HEK293 (cell line): ENCODE measurements around the gene ERCC6.

Source experiments
- CTCF ChIA-PET: fragments of 350-600 bp; formaldehyde crosslinking; extraction: SDS; loops from one replicate; lab custom pipeline; 2021; ENCODE audit warnings: antibody characterized with exemption; lab: Yijun Ruan, JAX
- POLR2A ChIA-PET: fragments of 300-600 bp; formaldehyde crosslinking; extraction: SDS; loops from one replicate; lab custom pipeline; 2020; ENCODE audit warnings: antibody characterized with exemption, inconsistent platforms; lab: Yijun Ruan, JAX
- H3K27ac ChIP-seq: fragments of 200-500 bp; sonication (Bioruptor generic); 2 replicates; pipeline ENCODE4 v1.5.1; 2014; ENCODE audit warnings: low read depth, low read length, control low read depth, inconsistent platforms; ENCODE audit errors: extremely low read depth
- H3K36me3 ChIP-seq, 2 experiments: fragments of 200-500 bp in 1 of 2; sonication (Bioruptor generic) in 1 of 2; 1 replicate in 1 of 2; 2 replicates in 1 of 2; pipeline ENCODE4 v1.5.1; 2014 to 2017; ENCODE audit warnings: inconsistent platforms in 2 of 2, low read length in 2 of 2; ENCODE audit not compliant: control insufficient read depth in 2 of 2, insufficient read depth in 1 of 2
- H3K4me1 ChIP-seq: fragments of 200-500 bp; sonication (Bioruptor generic); 2 replicates; pipeline ENCODE4 v1.5.1; 2014; ENCODE audit warnings: mild to moderate bottlenecking, low read length, inconsistent platforms; ENCODE audit not compliant: control insufficient read depth, insufficient read depth
- H3K4me3 ChIP-seq: 2 replicates; pipeline ENCODE4 v1.5.1; 2011; ENCODE audit warnings: low read depth, mild to moderate bottlenecking, control low read depth, low read length, moderate library complexity
- H3K9me3 ChIP-seq: fragments of 200-500 bp; sonication (Bioruptor generic); 2 replicates; pipeline ENCODE4 v1.5.1; 2014; ENCODE audit warnings: low read depth, low read length, inconsistent platforms; ENCODE audit not compliant: control insufficient read depth, insufficient read depth
- GLI2 ChIP-seq: fragments of 450-650 bp; formaldehyde crosslinking; IDR thresholded peaks from 2 replicates; pipeline ENCODE4; 2017; ENCODE audit warnings: missing biosample characterization, missing genetic modification characterization, low read depth, borderline replicate concordance
- PRDM2 ChIP-seq: fragments of 450-650 bp; formaldehyde crosslinking; IDR thresholded peaks from 2 replicates; pipeline ENCODE4 v1.5.1; 2016; ENCODE audit warnings: missing biosample characterization, missing genetic modification characterization, borderline replicate concordance
- PRDM4 ChIP-seq: fragments of 450-650 bp; formaldehyde crosslinking; IDR thresholded peaks from 2 replicates; pipeline ENCODE4 v1.5.1; 2017; ENCODE audit warnings: missing biosample characterization, missing genetic modification characterization
- RBAK ChIP-seq: fragments of 450-650 bp; formaldehyde crosslinking; IDR thresholded peaks from 2 replicates; pipeline ENCODE4 v1.5.1; 2016; ENCODE audit warnings: missing biosample characterization, missing genetic modification characterization
- SALL2 ChIP-seq: fragments of 450-650 bp; formaldehyde crosslinking; IDR thresholded peaks from 2 replicates; pipeline ENCODE4 v1.5.0; 2017; ENCODE audit warnings: missing biosample characterization, mild to moderate bottlenecking, missing genetic modification characterization, borderline replicate concordance
- SETDB1 ChIP-seq: IDR thresholded peaks from one replicate; pipeline ENCODE4 v1.6.1; 2017; ENCODE audit warnings: mild to moderate bottlenecking, low read length, moderate library complexity, mixed read lengths; ENCODE audit not compliant: insufficient read length
- YY1 ChIP-seq: fragments of 450-650 bp; formaldehyde crosslinking; IDR thresholded peaks from 2 replicates; pipeline ENCODE4 v1.5.1; 2018; ENCODE audit warnings: missing biosample characterization, missing genetic modification characterization
- ZBTB7A ChIP-seq: fragments of 450-650 bp; formaldehyde crosslinking; IDR thresholded peaks from 2 replicates; pipeline ENCODE4 v1.5.1; 2016; ENCODE audit warnings: low read depth, missing biosample characterization, missing genetic modification characterization
- ZFHX2 ChIP-seq: fragments of 450-650 bp; formaldehyde crosslinking; conservative IDR thresholded peaks from 2 replicates; pipeline ENCODE4 v1.5.1; 2016; ENCODE audit warnings: missing biosample characterization, missing genetic modification characterization
- ZNF10 ChIP-seq: fragments of 450-650 bp; formaldehyde crosslinking; IDR thresholded peaks from 2 replicates; pipeline ENCODE4 v1.5.1; 2017; ENCODE audit warnings: missing biosample characterization, missing genetic modification characterization
- ZNF121 ChIP-seq: fragments of 450-650 bp; formaldehyde crosslinking; IDR thresholded peaks from 2 replicates; pipeline ENCODE4 v1.5.1; 2016; ENCODE audit warnings: missing biosample characterization, missing genetic modification characterization
- ZNF174 ChIP-seq: fragments of 450-650 bp; formaldehyde crosslinking; IDR thresholded peaks from 2 replicates; pipeline ENCODE4 v1.5.0; 2017; ENCODE audit warnings: missing biosample characterization, mild to moderate bottlenecking, missing genetic modification characterization
- ZNF221 ChIP-seq: fragments of 450-650 bp; formaldehyde crosslinking; IDR thresholded peaks from 2 replicates; pipeline ENCODE4 v1.5.1; 2017; ENCODE audit warnings: missing biosample characterization, missing genetic modification characterization, borderline replicate concordance
- ZNF23 ChIP-seq: fragments of 450-650 bp; formaldehyde crosslinking; IDR thresholded peaks from 2 replicates; pipeline ENCODE4 v1.5.1; 2016; ENCODE audit warnings: missing biosample characterization, missing genetic modification characterization, borderline replicate concordance
- ZNF311 ChIP-seq: fragments of 450-650 bp; formaldehyde crosslinking; IDR thresholded peaks from 2 replicates; pipeline ENCODE4 v1.5.1; 2017; ENCODE audit warnings: missing biosample characterization, missing genetic modification characterization, borderline replicate concordance
- ZNF394 ChIP-seq: fragments of 450-650 bp; formaldehyde crosslinking; IDR thresholded peaks from 2 replicates; pipeline ENCODE4 v1.5.1; 2016; ENCODE audit warnings: missing biosample characterization, missing genetic modification characterization, mild to moderate bottlenecking, moderate library complexity, borderline replicate concordance
- ZNF433 ChIP-seq: fragments of 450-650 bp; formaldehyde crosslinking; IDR thresholded peaks from 2 replicates; pipeline ENCODE4 v1.5.1; 2016; ENCODE audit warnings: missing biosample characterization, missing genetic modification characterization, low read depth
- ZNF521 ChIP-seq: fragments of 450-650 bp; formaldehyde crosslinking; IDR thresholded peaks from 2 replicates; pipeline ENCODE4 v1.5.1; 2017; ENCODE audit warnings: missing biosample characterization, mild to moderate bottlenecking, missing genetic modification characterization
- ZNF596 ChIP-seq: fragments of 450-650 bp; IDR thresholded peaks from 2 replicates; pipeline ENCODE4 v1.5.0; 2018; ENCODE audit warnings: missing biosample characterization, mild to moderate bottlenecking, missing genetic modification characterization, moderate library complexity
- ZNF777 ChIP-seq: fragments of 450-650 bp; formaldehyde crosslinking; IDR thresholded peaks from 2 replicates; pipeline ENCODE4 v1.5.1; 2017; ENCODE audit warnings: missing biosample characterization, missing genetic modification characterization, borderline replicate concordance
- ZSCAN5A ChIP-seq: fragments of 450-650 bp; formaldehyde crosslinking; IDR thresholded peaks from 2 replicates; pipeline ENCODE4 v1.5.1; 2016; ENCODE audit warnings: missing biosample characterization, missing genetic modification characterization
- TF ChIP-seq, protein P1 (sequence below): sonication (generic); formaldehyde crosslinking; IDR thresholded peaks from 2 replicates; pipeline ENCODE4 v1.8.1; 2022; ENCODE audit warnings: mild to moderate bottlenecking, moderate library complexity, missing genetic modification reagents
- TF ChIP-seq, protein P2 (sequence below): fragments of 450-650 bp; formaldehyde crosslinking; IDR thresholded peaks from 2 replicates; pipeline ENCODE4 v1.5.1; 2016; ENCODE audit warnings: missing biosample characterization, missing genetic modification characterization

Gene ERCC6

GRCh38 chr10:49562893-49563292, 24.0 kb upstream of the ERCC6 start (continued):
- TF ChIP-seq, protein P1, sequence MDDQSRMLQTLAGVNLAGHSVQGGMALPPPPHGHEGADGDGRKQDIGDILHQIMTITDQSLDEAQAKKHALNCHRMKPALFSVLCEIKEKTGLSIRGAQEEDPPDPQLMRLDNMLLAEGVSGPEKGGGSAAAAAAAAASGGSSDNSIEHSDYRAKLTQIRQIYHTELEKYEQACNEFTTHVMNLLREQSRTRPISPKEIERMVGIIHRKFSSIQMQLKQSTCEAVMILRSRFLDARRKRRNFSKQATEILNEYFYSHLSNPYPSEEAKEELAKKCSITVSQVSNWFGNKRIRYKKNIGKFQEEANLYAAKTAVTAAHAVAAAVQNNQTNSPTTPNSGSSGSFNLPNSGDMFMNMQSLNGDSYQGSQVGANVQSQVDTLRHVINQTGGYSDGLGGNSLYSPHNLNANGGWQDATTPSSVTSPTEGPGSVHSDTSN (CRISPR knock-in tag): no peak
- TF ChIP-seq GLI2 (tag by site-specific recombination): no peak
- TF ChIP-seq PRDM2: no peak
- no peak for TF ChIP-seq ZNF221 (tag by site-specific recombination)
- no peak for TF ChIP-seq ZNF433

- H3K4me1 ChIP-seq: no peaks in the 10 kb centered on the region
- no peaks in the 10 kb centered on the region for H3K36me3 ChIP-seq
- ChIA-PET CTCF (no interaction called here), POLR2A (no interaction called here)
- H3K9me3 ChIP-seq: no peaks in the 10 kb centered on the region
- no peak overlapping the region for H3K27ac ChIP-seq
- TF ChIP-seq ZNF10 (tag by site-specific recombination): no peak
- TF ChIP-seq ZNF174 (tag by site-specific recombination): no peak
- TF ChIP-seq ZNF777 (tag by site-specific recombination): no peak
- TF ChIP-seq SALL2: no peak
- TF ChIP-seq, protein P2, sequence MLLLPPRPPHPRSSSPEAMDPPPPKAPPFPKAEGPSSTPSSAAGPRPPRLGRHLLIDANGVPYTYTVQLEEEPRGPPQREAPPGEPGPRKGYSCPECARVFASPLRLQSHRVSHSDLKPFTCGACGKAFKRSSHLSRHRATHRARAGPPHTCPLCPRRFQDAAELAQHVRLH (tag by site-specific recombination): no peak
- TF ChIP-seq ZNF521: no peak
- TF ChIP-seq ZNF311 (tag by site-specific recombination): no peak
- no peak for TF ChIP-seq RBAK
- no peak overlapping the region for H3K4me3 ChIP-seq
Measured at GRCh38 chr10:49560526-49560925, 21.6 kb upstream of the ERCC6 start.

DNA sequence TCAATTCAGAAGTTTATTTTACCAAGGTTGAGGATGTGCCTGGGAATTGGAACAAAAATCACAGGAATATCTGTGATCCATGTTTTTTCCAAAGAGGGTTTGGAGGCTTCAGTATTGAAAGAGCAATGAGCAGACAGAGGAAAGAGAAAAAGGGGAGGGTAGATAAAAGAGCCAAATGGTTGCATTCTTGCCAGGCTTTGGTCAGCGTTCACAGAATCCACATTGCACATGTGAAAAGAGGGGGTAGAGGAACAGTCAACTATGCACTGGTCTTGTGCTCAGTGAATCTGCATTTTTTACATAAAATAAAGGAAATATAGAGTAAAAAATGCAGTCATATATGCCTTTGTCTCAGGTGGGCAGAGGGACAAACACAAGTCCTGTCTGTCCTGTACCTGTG, 20.6 kb upstream of the ERCC6 start:
- Histone ChIP-seq H3K4me3 (no peak overlapping the region), H3K4me1 (no peaks in the 10 kb centered on the region), H3K9me3 (no peaks in the 10 kb centered on the region), H3K27ac (no peak overlapping the region), H3K36me3 (no peaks in the 10 kb centered on the region)
- POLR2A ChIA-PET: no interaction called here
- CTCF ChIA-PET: no interaction called here
- TF ChIP-seq ZBTB7A (tag by site-specific recombination) (no peak), YY1 (tag by site-specific recombination) (no peak), ZNF121 (tag by site-specific recombination) (no peak), ZFHX2 (tag by site-specific recombination) (no peak), ZNF23 (no peak), SETDB1 (no peak), ZNF596 (tag by site-specific recombination) (no peak), ZNF394 (tag by site-specific recombination) (no peak), ZSCAN5A (tag by site-specific recombination) (no peak), PRDM4 (tag by site-specific recombination) (no peak)
